ENCODE results near the gene FRMD8.

DNA sequence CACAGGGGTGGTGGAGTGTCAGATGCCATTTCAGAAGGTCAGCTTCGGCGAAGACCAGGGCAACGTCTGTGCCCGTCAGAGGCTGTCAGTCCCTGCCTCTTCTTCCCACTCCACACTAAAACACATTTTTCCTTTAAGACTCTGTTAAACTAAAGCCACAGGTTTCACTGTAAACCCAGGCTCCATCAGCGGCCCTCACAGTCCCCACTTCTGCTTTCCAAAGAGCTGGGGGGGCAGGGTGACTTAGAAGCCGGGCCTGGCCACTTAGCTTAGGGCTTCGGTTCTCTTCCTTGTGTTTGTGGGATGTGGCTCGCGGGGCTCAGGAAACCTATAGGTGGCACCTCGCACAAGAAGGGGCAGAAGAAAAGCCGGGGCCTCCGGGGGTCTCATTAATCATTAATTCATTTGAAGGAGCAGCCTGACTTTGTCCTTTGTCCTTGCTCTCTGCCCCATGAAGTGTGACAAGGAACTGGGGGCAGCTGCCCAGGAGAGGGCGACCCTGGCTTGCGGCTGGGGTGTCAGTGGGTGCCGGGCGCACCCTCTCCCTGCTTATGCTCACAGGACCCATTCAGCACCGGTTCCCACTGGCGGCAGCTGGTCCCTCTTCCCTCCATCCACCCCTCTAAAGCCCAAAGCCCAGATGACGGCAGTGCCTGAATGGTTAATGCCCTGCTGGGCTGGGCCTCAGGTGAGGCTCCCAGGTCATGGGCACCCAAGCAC is 8.1 kb upstream of the FRMD8 start:
- TF ChIP-seq, protein P1, sequence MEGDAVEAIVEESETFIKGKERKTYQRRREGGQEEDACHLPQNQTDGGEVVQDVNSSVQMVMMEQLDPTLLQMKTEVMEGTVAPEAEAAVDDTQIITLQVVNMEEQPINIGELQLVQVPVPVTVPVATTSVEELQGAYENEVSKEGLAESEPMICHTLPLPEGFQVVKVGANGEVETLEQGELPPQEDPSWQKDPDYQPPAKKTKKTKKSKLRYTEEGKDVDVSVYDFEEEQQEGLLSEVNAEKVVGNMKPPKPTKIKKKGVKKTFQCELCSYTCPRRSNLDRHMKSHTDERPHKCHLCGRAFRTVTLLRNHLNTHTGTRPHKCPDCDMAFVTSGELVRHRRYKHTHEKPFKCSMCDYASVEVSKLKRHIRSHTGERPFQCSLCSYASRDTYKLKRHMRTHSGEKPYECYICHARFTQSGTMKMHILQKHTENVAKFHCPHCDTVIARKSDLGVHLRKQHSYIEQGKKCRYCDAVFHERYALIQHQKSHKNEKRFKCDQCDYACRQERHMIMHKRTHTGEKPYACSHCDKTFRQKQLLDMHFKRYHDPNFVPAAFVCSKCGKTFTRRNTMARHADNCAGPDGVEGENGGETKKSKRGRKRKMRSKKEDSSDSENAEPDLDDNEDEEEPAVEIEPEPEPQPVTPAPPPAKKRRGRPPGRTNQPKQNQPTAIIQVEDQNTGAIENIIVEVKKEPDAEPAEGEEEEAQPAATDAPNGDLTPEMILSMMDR (conservative IDR thresholded peaks at IDR 0.05; ENCODE audit: low read depth, low read length), result 0 out of 2 replicates have a peak, but pooled peaks have one; percentile 17
- TF ChIP-seq EZH2 (IDR thresholded peaks at IDR 0.05; ENCODE audit: borderline replicate concordance, low read depth, low read length, poor library complexity, severe bottlenecking), result no peak

Data from A673 (cell line).